Astrocyte (in vitro differentiated cells and primary cell): ENCODE measurements around the gene LRRK1.

Source experiments
- EZH2 ChIP-seq: IDR thresholded peaks from 2 replicates; pipeline ENCODE4 v1.6.1; 2012; ENCODE audit warnings: mild to moderate bottlenecking, low read length, inconsistent platforms; ENCODE audit not compliant: insufficient read depth
- TF ChIP-seq, protein P1 (sequence below): IDR thresholded peaks from 2 replicates; pipeline ENCODE4 v1.5.1; 2011; ENCODE audit warnings: low read depth, mild to moderate bottlenecking, inconsistent platforms, low read length, moderate library complexity; ENCODE audit not compliant: insufficient read depth

GRCh38 chr15:100983221-100983620 is 64.1 kb downstream of the LRRK1 start:
- no peak for TF ChIP-seq EZH2
- TF ChIP-seq, protein P1, sequence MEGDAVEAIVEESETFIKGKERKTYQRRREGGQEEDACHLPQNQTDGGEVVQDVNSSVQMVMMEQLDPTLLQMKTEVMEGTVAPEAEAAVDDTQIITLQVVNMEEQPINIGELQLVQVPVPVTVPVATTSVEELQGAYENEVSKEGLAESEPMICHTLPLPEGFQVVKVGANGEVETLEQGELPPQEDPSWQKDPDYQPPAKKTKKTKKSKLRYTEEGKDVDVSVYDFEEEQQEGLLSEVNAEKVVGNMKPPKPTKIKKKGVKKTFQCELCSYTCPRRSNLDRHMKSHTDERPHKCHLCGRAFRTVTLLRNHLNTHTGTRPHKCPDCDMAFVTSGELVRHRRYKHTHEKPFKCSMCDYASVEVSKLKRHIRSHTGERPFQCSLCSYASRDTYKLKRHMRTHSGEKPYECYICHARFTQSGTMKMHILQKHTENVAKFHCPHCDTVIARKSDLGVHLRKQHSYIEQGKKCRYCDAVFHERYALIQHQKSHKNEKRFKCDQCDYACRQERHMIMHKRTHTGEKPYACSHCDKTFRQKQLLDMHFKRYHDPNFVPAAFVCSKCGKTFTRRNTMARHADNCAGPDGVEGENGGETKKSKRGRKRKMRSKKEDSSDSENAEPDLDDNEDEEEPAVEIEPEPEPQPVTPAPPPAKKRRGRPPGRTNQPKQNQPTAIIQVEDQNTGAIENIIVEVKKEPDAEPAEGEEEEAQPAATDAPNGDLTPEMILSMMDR: no peak
